IMR-90 (cell line): Measurements from ENCODE around the gene PROCR. TPM values are rescaled to one million over a fixed set of nuclear protein-coding genes. Genes with fewer than 3 reads are reported as not detected.

Source experiments
- ATAC-seq: fragments of 200-7000 bp; cut with Tn5 transposase; 2 replicates; pipeline ENCODE4 v1.9.1; 2020; ENCODE audit warnings: low read depth, mild to moderate bottlenecking, moderate library complexity
- BruUV-seq: library from RNA; stranded (reverse); fragments of 400-500 nt; replicated peaks from 2 replicates; lab custom pipeline; 2021; lab: Mats Ljungman, UMichigan
- CTCF ChIA-PET: fragments of 300-600 bp; formaldehyde crosslinking; extraction: SDS; loops from one replicate; lab custom pipeline; 2021; ENCODE audit warnings: antibody characterized with exemption; lab: Yijun Ruan, JAX
- POLR2A ChIA-PET: fragments of 300-600 bp; sonication (Branson Sonifier 250); formaldehyde crosslinking; loops from one replicate; lab custom pipeline; 2022; ENCODE audit warnings: antibody characterized with exemption; ENCODE audit not compliant: unreplicated experiment; lab: Charles Lee
- DNase-seq: peaks from one replicate; pipeline ENCODE4 v3.0.0; 2013
- H2AFZ ChIP-seq: replicated peaks from 2 replicates; pipeline ENCODE3; 2013; ENCODE audit warnings: low read length, mild to moderate bottlenecking; ENCODE audit not compliant: poor library complexity
- H2AK5ac ChIP-seq: 2 replicates; pipeline ENCODE4 v1.6.1; 2013; ENCODE audit warnings: low read depth, low read length, inconsistent platforms
- H2AK9ac ChIP-seq: replicated peaks from 2 replicates; pipeline ENCODE3; 2013; ENCODE audit warnings: mild to moderate bottlenecking, low read depth, low read length, moderate library complexity; ENCODE audit not compliant: poor library complexity
- H2BK120ac ChIP-seq: 2 replicates; pipeline ENCODE4 v1.6.1; 2013; ENCODE audit warnings: low read depth, low read length, inconsistent platforms
- H2BK15ac ChIP-seq: 3 replicates; pipeline ENCODE4 v1.6.1; 2013; ENCODE audit warnings: low read depth, low read length, inconsistent platforms
- H2BK20ac ChIP-seq: 2 replicates; pipeline ENCODE4 v1.6.1; 2013; ENCODE audit warnings: low read depth, mild to moderate bottlenecking, inconsistent platforms, low read length, moderate library complexity
- H2BK5ac ChIP-seq: 2 replicates; pipeline ENCODE4 v1.6.1; 2013; ENCODE audit warnings: mild to moderate bottlenecking, low read depth, low read length, inconsistent platforms; ENCODE audit not compliant: poor library complexity, severe bottlenecking
- H3K14ac ChIP-seq: replicated peaks from 2 replicates; pipeline ENCODE4 v1.6.1; 2013; ENCODE audit warnings: low read depth, low read length, inconsistent platforms
- H3K18ac ChIP-seq: 2 replicates; pipeline ENCODE4 v1.6.1; 2013; ENCODE audit warnings: low read depth, low read length, control low read depth
- H3K23ac ChIP-seq: 2 replicates; pipeline ENCODE4 v1.6.1; 2013; ENCODE audit warnings: low read depth, low read length, inconsistent platforms
- H3K27ac ChIP-seq: 2 replicates; pipeline ENCODE4 v1.5.1; 2013; ENCODE audit warnings: mild to moderate bottlenecking, control low read depth, low read length; ENCODE audit not compliant: insufficient read depth
- H3K27me3 ChIP-seq: 2 replicates; pipeline ENCODE4 v1.6.1; 2013; ENCODE audit warnings: low read length; ENCODE audit not compliant: control insufficient read depth, insufficient read depth
- H3K36me3 ChIP-seq: 2 replicates; pipeline ENCODE4 v1.6.1; 2013; ENCODE audit warnings: low read length, mixed read lengths; ENCODE audit not compliant: control insufficient read depth, insufficient read depth
- H3K4ac ChIP-seq: 2 replicates; pipeline ENCODE4 v1.6.1; 2013; ENCODE audit warnings: low read depth, low read length, inconsistent platforms
- H3K4me1 ChIP-seq: 2 replicates; pipeline ENCODE4 v1.6.1; 2013; ENCODE audit warnings: low read length, mixed read lengths; ENCODE audit not compliant: control insufficient read depth, insufficient read depth
- H3K4me2 ChIP-seq: 2 replicates; pipeline ENCODE4 v1.6.1; 2013; ENCODE audit warnings: low read depth, mild to moderate bottlenecking, control low read depth, low read length, moderate library complexity
- H3K4me3 ChIP-seq: 2 replicates; pipeline ENCODE4 v1.5.1; 2013; ENCODE audit warnings: low read depth, mild to moderate bottlenecking, control low read depth, low read length, moderate library complexity; ENCODE audit not compliant: insufficient read depth
- H3K56ac ChIP-seq: 2 replicates; pipeline ENCODE4 v1.6.1; 2013; ENCODE audit warnings: low read length, inconsistent platforms; ENCODE audit not compliant: insufficient read depth; ENCODE audit errors: extremely low read depth
- H3K79me1 ChIP-seq, 2 experiments: 2 replicates each; pipeline ENCODE4 v1.6.1; 2013; ENCODE audit warnings: low read length in 2 of 2, inconsistent platforms in 1 of 2, low read depth in 1 of 2
- H3K9ac ChIP-seq: 2 replicates; pipeline ENCODE4 v1.6.1; 2013; ENCODE audit warnings: low read depth, low read length, control low read depth
- H3K9me1 ChIP-seq: 2 replicates; pipeline ENCODE4 v1.6.1; 2013; ENCODE audit warnings: low read length, inconsistent platforms; ENCODE audit not compliant: insufficient read depth
- H3K9me3 ChIP-seq: 2 replicates; pipeline ENCODE4 v1.6.1; 2013; ENCODE audit warnings: low read length; ENCODE audit not compliant: control insufficient read depth, insufficient read depth
- H4K20me1 ChIP-seq: 2 replicates; pipeline ENCODE4 v1.6.1; 2013; ENCODE audit warnings: low read length, inconsistent platforms; ENCODE audit not compliant: insufficient read depth
- H4K5ac ChIP-seq: 2 replicates; pipeline ENCODE4 v1.6.1; 2013; ENCODE audit warnings: mild to moderate bottlenecking, low read depth, low read length, control low read depth
- H4K8ac ChIP-seq, 2 experiments: 2 replicates each; pipeline ENCODE4 v1.6.1; 2013; ENCODE audit warnings: low read depth in 2 of 2, low read length in 2 of 2, control low read depth in 1 of 2, inconsistent platforms in 1 of 2
- H4K91ac ChIP-seq: 2 replicates; pipeline ENCODE4 v1.6.1; 2013; ENCODE audit warnings: low read depth, low read length, inconsistent platforms; ENCODE audit not compliant: insufficient read depth
- BHLHE40 ChIP-seq: fragments of 150-350 bp; IDR thresholded peaks from 2 replicates; pipeline ENCODE4 v1.6.1; 2016; ENCODE audit warnings: mild to moderate bottlenecking, low read depth, low read length
- NFE2L2 ChIP-seq: fragments of 150-350 bp; IDR thresholded peaks from 2 replicates; pipeline ENCODE4 v1.6.1; 2016; ENCODE audit warnings: low read depth, mild to moderate bottlenecking, low read length
- dilution Hi-C: fragments of 300-500 bp; cut with HindIII; formaldehyde crosslinking; loops from one replicate; pipeline ENCODE4 v1.14.3; 2018; ENCODE audit warnings: low sequenced_read_pairs; ENCODE audit not compliant: unreplicated experiment
- in situ Hi-C: fragments of 300-500 bp; cut with MboI; formaldehyde crosslinking; loops from 3 replicates; pipeline ENCODE4 v1.14.3; 2019; ENCODE audit warnings: low sequenced_read_pairs, inconsistent platforms, mixed read lengths
- intact Hi-C: fragments of 100-400 bp; cut with micrococcal nuclease; formaldehyde crosslinking; loops from 2 replicates; pipeline ENCODE4 v1.10.0; 2022
- polyA plus RNA-seq, 3 experiments: library from polyadenylated mRNA; depleted of rRNA; stranded (reverse); fragments of >200 nt; gene quantifications; 2 replicates each; pipeline ENCODE4 v1.2.3, GENCODE V29; 2012; ENCODE audit warnings: low replicate concordance in 1 of 3
- total RNA-seq: library from RNA; depleted of rRNA; stranded (reverse); fragments of >200 nt; gene quantifications from 2 replicates; pipeline ENCODE4 v1.2.3, GENCODE V29; 2012

The PROCR gene
- total and polyA plus RNA-seq, 2 of the 4 experiments (the other 2 are of a cell fraction), result 36.4 to 41.9 TPM

- ChIA-PET CTCF (no interaction called here), POLR2A (no interaction called here)
- ATAC-seq, result no peak
- Histone ChIP-seq H2BK5ac (no peak overlapping the region), H2AK9ac (no peak overlapping the region), H2AFZ (no peak overlapping the region), H3K27me3 (no peaks in the 10 kb centered on the region), H3K23ac (no peak overlapping the region), H4K91ac (no peak overlapping the region), H3K36me3 (no peaks in the 10 kb centered on the region), H2AK5ac (no peak overlapping the region), H3K14ac (no peak overlapping the region), H2BK15ac (no peak overlapping the region), H3K18ac (no peak overlapping the region), H3K56ac (no peak overlapping the region), H3K9me3 (peaks cover 15% of the 10 kb centered on the region), H3K4me1 (peaks cover 11% of the 10 kb centered on the region), H3K4ac (no peak overlapping the region), H3K4me3 (no peak overlapping the region), H4K20me1 (0 out of 2 replicates have a peak, but pooled peaks cover 4% of the 10 kb centered on the region), H3K4me2 (no peak overlapping the region), H2BK20ac (no peak overlapping the region), H3K27ac (no peak overlapping the region), H3K9me1 (no peaks in the 10 kb centered on the region), H3K79me1 (no peaks in the 10 kb centered on the region), H4K8ac (no peak overlapping the region), H2BK120ac (no peak overlapping the region), H3K9ac (no peak overlapping the region), H4K5ac (no peak overlapping the region)
- TF ChIP-seq BHLHE40 (no peak), NFE2L2 (no peak)
- intact Hi-C loops (no loop called here), dilution Hi-C loops (no loop called here), in situ Hi-C loops (no loop called here)
- no TSS peak for BruUV-seq
- DNase-seq, result no peak
These were observed 24.4 kb downstream of the PROCR start for GRCh38 chr20:35196313-35196712.
